GM12875 (cell line): ENCODE results near the gene GAS2L2.

Source experiments
- H3K4me3 ChIP-seq: one replicate; pipeline ENCODE4 v1.5.1; 2011; ENCODE audit warnings: low read depth, low read length, control low read depth
- TF ChIP-seq, protein P1 (sequence below): IDR thresholded peaks from 2 replicates; pipeline ENCODE4 v1.5.1; 2011; ENCODE audit warnings: low read depth, mild to moderate bottlenecking, control low read depth, inconsistent platforms, low read length, moderate library complexity, borderline replicate concordance; ENCODE audit not compliant: insufficient read depth

GAS2L2 gene

DNA sequence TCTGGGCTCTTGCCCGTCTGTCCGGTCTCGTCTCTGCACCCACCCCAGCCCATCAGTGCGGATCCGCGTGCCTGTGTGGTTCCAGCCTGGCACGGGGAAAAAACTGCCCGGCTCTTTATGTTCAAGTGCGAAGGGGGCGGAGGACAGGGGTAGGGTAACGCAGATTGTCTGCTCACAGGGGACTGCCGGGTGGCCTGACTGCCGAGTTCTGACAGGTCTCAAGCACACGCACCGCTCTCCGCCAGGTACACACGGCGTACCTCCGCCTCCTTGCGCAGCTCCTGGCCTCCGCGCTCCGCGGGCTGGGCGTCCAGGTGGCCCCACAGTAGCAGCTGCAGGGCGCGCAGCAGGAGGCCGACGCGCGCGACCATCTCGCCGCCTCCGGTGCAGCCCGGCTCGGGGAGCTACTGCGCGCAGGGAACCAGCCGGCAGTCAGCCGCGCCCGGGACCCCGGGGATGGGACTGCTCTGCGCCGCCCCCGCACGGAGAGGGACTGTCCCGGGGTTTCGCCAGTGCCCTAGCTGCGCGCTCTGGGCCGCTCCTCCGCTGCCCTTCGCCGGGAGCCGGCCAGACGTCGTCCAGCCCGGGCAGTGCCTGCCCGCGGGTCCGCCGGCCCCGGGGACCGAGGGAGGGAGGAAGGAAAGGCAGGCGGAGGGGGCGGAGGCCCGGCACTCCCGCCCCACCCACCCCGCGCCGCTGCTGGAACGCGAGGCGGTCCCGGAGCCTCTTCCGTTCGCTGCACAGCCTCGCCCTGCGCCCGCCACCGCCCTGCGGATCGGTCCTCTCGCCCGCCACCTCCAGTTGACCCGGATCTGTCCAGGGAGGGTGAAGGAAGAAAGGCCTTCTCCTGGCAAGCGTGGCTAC is 42.2 kb upstream of the GAS2L2 start, which contains the start of gene MMP28:
TSS of gene MMP28 (minus strand) at position 635 of the 864 bp plus-strand sequence. CDS start at position 371, 264 bp downstream.
- no peak within 1 kb of the TSS for H3K4me3 ChIP-seq
- TF ChIP-seq, protein P1, sequence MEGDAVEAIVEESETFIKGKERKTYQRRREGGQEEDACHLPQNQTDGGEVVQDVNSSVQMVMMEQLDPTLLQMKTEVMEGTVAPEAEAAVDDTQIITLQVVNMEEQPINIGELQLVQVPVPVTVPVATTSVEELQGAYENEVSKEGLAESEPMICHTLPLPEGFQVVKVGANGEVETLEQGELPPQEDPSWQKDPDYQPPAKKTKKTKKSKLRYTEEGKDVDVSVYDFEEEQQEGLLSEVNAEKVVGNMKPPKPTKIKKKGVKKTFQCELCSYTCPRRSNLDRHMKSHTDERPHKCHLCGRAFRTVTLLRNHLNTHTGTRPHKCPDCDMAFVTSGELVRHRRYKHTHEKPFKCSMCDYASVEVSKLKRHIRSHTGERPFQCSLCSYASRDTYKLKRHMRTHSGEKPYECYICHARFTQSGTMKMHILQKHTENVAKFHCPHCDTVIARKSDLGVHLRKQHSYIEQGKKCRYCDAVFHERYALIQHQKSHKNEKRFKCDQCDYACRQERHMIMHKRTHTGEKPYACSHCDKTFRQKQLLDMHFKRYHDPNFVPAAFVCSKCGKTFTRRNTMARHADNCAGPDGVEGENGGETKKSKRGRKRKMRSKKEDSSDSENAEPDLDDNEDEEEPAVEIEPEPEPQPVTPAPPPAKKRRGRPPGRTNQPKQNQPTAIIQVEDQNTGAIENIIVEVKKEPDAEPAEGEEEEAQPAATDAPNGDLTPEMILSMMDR: no peak

DNA sequence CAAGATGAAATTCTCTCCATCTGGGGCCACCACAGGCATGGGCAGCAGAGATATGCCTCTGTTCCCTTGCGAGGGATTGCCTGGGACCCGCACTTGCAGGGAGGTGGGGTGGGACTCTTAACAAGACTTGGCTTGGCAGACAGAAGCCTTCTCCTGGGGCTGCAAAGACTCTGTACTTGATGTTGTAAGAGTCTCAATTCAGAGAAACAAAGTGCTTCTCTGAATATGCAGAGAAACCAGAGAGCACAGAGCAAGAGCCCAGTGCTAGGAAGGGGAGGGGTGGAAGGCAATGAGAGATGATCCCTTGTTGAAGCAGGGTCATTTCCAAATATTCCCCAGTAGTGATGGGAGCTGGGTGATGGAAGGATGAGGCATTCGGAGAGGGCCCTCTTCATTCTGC is 40.2 kb upstream of the GAS2L2 start:
- no peak overlapping the region for H3K4me3 ChIP-seq
- TF ChIP-seq, protein P1: no peak

DNA sequence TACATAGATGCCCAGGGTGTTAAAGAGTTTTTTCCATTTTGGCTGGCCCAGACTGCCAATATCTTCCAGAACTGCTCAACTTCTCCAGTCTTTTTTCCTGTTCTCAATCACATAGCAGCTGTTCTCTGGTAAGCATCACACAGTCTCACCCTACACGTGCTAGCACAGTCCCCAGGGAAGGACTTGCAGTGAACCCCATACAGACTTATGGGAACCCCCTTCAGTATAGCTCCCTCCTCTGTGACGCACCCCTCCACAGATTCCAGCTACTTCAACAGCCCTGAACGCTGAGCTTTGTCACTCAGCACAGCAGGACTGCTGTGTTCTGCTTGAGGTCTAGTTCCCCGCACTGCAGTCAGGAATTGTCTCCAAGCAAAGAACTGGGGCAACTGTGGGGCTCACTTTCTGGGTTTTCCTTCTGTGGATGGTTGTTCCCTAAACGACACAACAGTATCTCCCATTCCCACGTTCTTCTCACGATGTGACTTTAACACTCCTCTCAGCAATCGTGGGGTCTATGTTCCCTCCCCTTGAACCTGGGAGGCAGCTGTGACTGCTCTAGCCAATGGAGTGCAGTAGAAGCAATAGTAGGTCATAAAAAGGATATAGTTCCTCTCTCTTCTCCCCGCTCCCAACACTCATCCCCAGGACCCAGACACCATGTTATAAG is 38.8 kb upstream of the GAS2L2 start:
- TF ChIP-seq, protein P1: no peak

DNA sequence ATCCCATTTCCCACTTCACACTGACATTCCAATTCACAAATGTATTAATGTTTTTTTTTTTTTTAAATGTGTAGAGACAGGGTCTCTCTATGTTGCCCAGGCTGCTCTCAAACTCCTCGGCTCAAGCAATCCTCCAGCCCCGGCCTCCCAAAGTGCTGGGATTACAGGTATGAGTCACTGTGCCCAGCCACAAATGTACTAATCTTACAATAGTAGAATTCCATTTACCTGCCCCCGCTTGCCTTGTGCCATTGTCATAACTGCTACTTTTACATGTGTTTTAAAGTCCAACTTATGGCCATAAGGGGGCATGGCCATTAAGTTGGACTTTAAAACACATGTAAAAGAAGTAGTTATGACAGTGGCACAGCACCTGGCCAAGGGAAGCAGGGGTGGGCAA is 37.8 kb upstream of the GAS2L2 start:
- H3K4me3 ChIP-seq: no peak overlapping the region
- TF ChIP-seq, protein P1: no peak

More for the DNA sequence above, 38.8 kb upstream of the GAS2L2 start:
- H3K4me3 ChIP-seq: no peak overlapping the region

DNA sequence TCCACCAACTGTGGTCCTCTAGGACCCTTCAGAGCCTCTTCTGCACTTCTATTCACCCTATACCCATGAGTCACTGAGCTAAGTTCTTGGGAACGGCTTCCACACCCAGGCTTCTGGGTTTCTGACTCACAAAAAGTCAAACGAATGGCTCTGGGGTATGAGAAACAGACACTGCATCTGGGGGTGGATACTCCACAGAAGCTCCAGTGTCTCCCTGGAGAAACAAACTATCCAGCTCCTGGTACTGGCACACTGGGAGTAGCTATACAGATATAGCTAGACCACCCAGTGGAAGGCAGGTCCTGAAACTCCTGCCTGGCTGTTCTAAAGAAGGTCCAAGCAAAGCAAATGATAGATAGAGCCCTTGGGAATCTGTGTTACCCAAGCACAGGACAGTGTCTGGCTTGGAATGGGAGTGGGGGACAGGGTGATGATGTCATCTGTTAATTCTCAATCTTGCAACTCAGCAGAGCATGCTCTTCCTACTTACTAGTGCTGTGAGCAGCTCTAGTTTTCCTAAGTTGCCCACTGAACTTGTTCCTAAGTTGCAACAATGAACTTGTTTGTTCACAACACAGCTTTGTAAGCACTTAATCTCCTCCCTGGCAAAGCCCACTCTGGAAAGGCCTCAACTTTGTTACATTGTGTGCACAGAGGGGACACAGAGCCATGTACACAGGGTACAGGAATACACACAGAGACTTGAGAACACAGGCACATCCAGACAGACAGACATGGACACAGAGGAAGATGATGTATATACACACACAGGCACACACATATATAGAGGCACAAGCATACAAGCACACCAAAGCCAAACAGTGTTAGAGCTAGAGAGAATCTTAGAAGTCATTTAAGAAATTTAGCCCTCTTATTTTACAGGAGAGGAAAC is 35.7 kb upstream of the GAS2L2 start:
- no peak overlapping the region for H3K4me3 ChIP-seq
- TF ChIP-seq, protein P1: no peak

DNA sequence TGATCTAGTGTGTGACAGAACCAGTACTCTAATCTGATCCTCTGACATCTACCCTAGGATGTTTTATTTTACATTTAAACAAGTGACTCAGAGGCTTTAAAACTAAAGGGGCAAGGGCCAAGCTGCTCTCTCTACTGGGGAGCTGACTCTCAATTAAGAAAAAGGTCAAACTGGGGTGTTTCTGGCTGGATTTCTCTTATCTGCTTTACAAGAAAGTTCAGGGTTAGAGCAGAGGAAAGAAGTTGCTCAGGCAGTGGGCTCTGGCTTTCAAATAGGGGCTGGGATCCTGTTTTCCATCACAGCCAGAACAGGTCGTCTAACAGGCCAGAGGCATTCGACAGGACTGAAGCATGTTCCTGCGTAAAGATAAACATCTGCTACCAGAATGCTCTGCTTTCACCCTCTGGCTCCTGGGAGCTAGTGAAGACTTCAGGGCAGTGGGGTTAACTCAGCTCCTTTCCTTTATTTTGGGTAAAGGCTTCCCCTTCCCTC is 33.9 kb upstream of the GAS2L2 start:
- TF ChIP-seq, protein P1: no peak
- no peak overlapping the region for H3K4me3 ChIP-seq
